Hepatic stellate cell (primary cell): Measurements from ENCODE around the gene FRK.
"Not testable (repeated sequence)": the region's sequence is repeated elsewhere in the genome, so short reads cannot be mapped to it uniquely, and the experiment has no call there.

ENCODE experiments used
- DNase-seq: peaks from one replicate; pipeline ENCODE4 v3.0.0; 2011; ENCODE audit warnings: low spot score

FRK gene

GRCh38 chr6:116074732-116075390 is 14.2 kb upstream of the FRK start:
- DNase-seq = no peak

- DNase-seq = no peak
Observed at GRCh38 chr6:116073765-116074440, 13.2 kb upstream of the FRK start.

- no peak for DNase-seq
Observed at GRCh38 chr6:116072368-116072767, 11.7 kb upstream of the FRK start.

GRCh38 chr6:116070616-116071389 is 10.1 kb upstream of the FRK start:
- DNase-seq = no peak

- DNase-seq = no peak
Observed at GRCh38 chr6:116070101-116070500, 9.4 kb upstream of the FRK start.

- no peak for DNase-seq
Observed at GRCh38 chr6:116066789-116067188, 6.1 kb upstream of the FRK start.

- no peak for DNase-seq
Observed at GRCh38 chr6:116064666-116065065, 4.0 kb upstream of the FRK start.

- DNase-seq = no peak
Observed at GRCh38 chr6:116062496-116062895, 1.8 kb upstream of the FRK start.

- no peak for DNase-seq
Observed at GRCh38 chr6:116059713-116060571, 749 bp downstream of the FRK start.

- DNase-seq = no peak
Observed at GRCh38 chr6:116057766-116058165, 2.9 kb downstream of the FRK start.

- no peak for DNase-seq
Observed at GRCh38 chr6:116055513-116055912, 5.2 kb downstream of the FRK start.

- DNase-seq = no peak
Observed at GRCh38 chr6:116051244-116051643, 9.4 kb downstream of the FRK start.

GRCh38 chr6:116050737-116051136 is 10.0 kb downstream of the FRK start:
- DNase-seq = no peak

GRCh38 chr6:116049321-116049720 is 11.4 kb downstream of the FRK start:
- DNase-seq = no peak

GRCh38 chr6:116047173-116047933 is 13.3 kb downstream of the FRK start:
- peak; percentile 1 for DNase-seq

- no peak for DNase-seq
Observed at GRCh38 chr6:116046737-116047136, 14.0 kb downstream of the FRK start.

GRCh38 chr6:116046272-116046671 is 14.4 kb downstream of the FRK start:
- not testable (repeated sequence) for DNase-seq

- DNase-seq = no peak
Observed at GRCh38 chr6:116041934-116042333, 18.8 kb downstream of the FRK start.

GRCh38 chr6:116040993-116041392 is 19.7 kb downstream of the FRK start:
- DNase-seq = no peak

GRCh38 chr6:116036885-116037284 is 23.8 kb downstream of the FRK start:
- DNase-seq = no peak

- no peak for DNase-seq
Observed at GRCh38 chr6:116036075-116036773, 24.5 kb downstream of the FRK start.
